OCI-LY1 (cell line): ENCODE results near the gene MYOM1.

Source experiments
- H2AFZ ChIP-seq: fragments of 200-600 bp; sonication (generic), shearing (Covaris generic); 2 replicates; pipeline ENCODE4 v1.6.0; 2014; ENCODE audit warnings: antibody characterized with exemption, mild to moderate bottlenecking, low read length
- H3F3A ChIP-seq: fragments of 200-600 bp; sonication (generic), shearing (Covaris generic); 2 replicates; pipeline ENCODE4 v1.6.0; 2014; ENCODE audit warnings: mild to moderate bottlenecking, antibody characterized with exemption, low read length, moderate library complexity; ENCODE audit not compliant: insufficient read depth
- H3K27ac ChIP-seq: fragments of 200-600 bp; sonication (generic); 2 replicates; pipeline ENCODE4 v1.5.1; 2014; ENCODE audit warnings: low read length, mixed run types, mild to moderate bottlenecking, low read depth; ENCODE audit not compliant: poor library complexity, severe bottlenecking
- H3K27me3 ChIP-seq: fragments of 200-600 bp; sonication (generic); 2 replicates; pipeline ENCODE4 v1.6.0; 2014; ENCODE audit warnings: antibody characterized with exemption, mild to moderate bottlenecking, low read length, moderate library complexity; ENCODE audit not compliant: insufficient read depth
- H3K36me3 ChIP-seq: fragments of 200-600 bp; sonication (generic); 2 replicates; pipeline ENCODE4 v1.6.1; 2014; ENCODE audit warnings: mild to moderate bottlenecking, antibody characterized with exemption, low read length, moderate library complexity, mixed read lengths; ENCODE audit not compliant: insufficient read depth
- H3K4me1 ChIP-seq: fragments of 200-600 bp; sonication (generic); 2 replicates; pipeline ENCODE4 v1.5.1; 2014; ENCODE audit warnings: mild to moderate bottlenecking, low read length, moderate library complexity; ENCODE audit not compliant: insufficient read depth, severe bottlenecking
- H3K4me2 ChIP-seq: fragments of 200-600 bp; sonication (generic), shearing (Covaris generic); 2 replicates; pipeline ENCODE4 v1.6.1; 2014; ENCODE audit warnings: low read length
- H3K4me3 ChIP-seq: fragments of 200-600 bp; sonication (generic); 2 replicates; pipeline ENCODE4 v1.5.1; 2014; ENCODE audit warnings: low read length, low read depth, mild to moderate bottlenecking, mixed read lengths; ENCODE audit not compliant: poor library complexity, severe bottlenecking
- H3K79me2 ChIP-seq: fragments of 200-600 bp; shearing (Covaris generic); 2 replicates; pipeline ENCODE4 v1.6.1; 2016; ENCODE audit warnings: mixed run types, low read length, mixed read lengths; ENCODE audit not compliant: insufficient read depth
- H3K9ac ChIP-seq: fragments of 200-600 bp; sonication (generic), shearing (Covaris generic); 2 replicates; pipeline ENCODE4 v1.6.1; 2014; ENCODE audit warnings: mild to moderate bottlenecking, low read length, mixed read lengths
- H3K9me2 ChIP-seq: fragments of 200-600 bp; sonication (generic), shearing (Covaris generic); 2 replicates; pipeline ENCODE4 v1.6.1; 2014; ENCODE audit warnings: low read depth, mild to moderate bottlenecking, low read length, mixed read lengths
- H3K9me3 ChIP-seq: fragments of 200-600 bp; shearing (Covaris generic); 2 replicates; pipeline ENCODE4 v1.6.1; 2014; ENCODE audit warnings: low read length, mixed read lengths
- H4K20me1 ChIP-seq: fragments of 200-600 bp; sonication (generic), shearing (Covaris generic); 2 replicates; pipeline ENCODE4 v1.6.0; 2016; ENCODE audit warnings: mild to moderate bottlenecking, low read length; ENCODE audit not compliant: insufficient read depth
- CTCF ChIP-seq: fragments of 200-600 bp; sonication (generic), shearing (Covaris generic); IDR thresholded peaks from 2 replicates; pipeline ENCODE4 v1.5.1; 2017; ENCODE audit warnings: mild to moderate bottlenecking, antibody characterized with exemption, low read length, moderate library complexity, mixed read lengths
- EZH2 ChIP-seq: fragments of 200-600 bp; sonication (generic), shearing (Covaris generic); IDR thresholded peaks from 2 replicates; pipeline ENCODE4 v1.8.0; 2017; ENCODE audit warnings: borderline replicate concordance, mixed run types, mild to moderate bottlenecking, antibody characterized with exemption, low read length, moderate library complexity, mixed read lengths

The MYOM1 gene

DNA sequence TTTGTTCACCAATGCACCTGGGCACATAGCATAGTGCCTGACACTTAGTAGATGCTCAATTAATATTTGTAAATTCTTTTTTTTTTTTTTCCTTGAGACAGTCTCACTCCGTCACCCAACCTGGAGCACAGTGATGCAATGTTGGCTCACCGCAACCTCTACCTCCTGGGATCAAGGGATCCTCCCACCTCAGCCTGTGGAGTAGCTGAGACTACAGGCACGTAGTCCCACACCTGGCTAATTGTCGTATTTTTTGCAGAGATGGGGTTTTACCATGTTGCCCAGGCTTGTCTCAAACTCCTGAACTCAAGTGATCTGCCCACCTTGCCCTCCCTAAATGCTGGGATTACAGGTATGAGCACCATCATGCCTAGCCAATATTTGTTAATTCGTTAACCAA, 183.7 kb downstream of the MYOM1 start:
- Histone ChIP-seq H3K79me2 (no peaks in the 10 kb centered on the region), H3K4me3 (no peak overlapping the region), H3K27me3 (no peaks in the 10 kb centered on the region), H3K36me3 (no peaks in the 10 kb centered on the region), H3K4me2 (no peak overlapping the region), H2AFZ (no peak overlapping the region), H3K9ac (no peak overlapping the region), H3K4me1 (no peaks in the 10 kb centered on the region), H3F3A (no peaks in the 10 kb centered on the region), H4K20me1 (no peaks in the 10 kb centered on the region), H3K27ac (no peak overlapping the region), H3K9me2 (no peaks in the 10 kb centered on the region), H3K9me3 (no peaks in the 10 kb centered on the region)
- no peak for TF ChIP-seq EZH2
- TF ChIP-seq CTCF: no peak

DNA sequence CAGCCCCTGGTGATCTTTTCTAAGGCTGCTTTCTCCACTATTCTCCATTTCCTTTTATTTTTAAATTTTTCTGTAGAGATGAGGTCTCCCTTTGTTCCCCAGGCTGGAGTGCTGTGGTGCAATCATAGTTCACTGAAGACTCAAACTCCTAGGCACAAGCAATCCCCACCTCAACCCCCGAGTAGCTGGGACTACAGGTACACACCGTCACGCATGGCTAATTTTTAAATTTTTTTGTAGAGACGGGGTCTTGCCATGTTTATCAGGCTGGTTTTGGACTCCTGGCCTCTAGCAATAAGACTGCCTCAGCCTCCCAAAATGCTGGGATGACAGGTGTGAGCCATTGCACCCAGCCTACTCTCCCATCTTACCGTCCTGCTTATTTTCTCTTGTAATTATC, 184.1 kb downstream of the MYOM1 start:
- TF ChIP-seq EZH2: no peak
- TF ChIP-seq CTCF: no peak
- no peaks in the 10 kb centered on the region for H3K79me2 ChIP-seq
- no peak overlapping the region for H3K4me3 ChIP-seq
- H3K27ac ChIP-seq: no peak overlapping the region
- H4K20me1 ChIP-seq: no peaks in the 10 kb centered on the region
- no peaks in the 10 kb centered on the region for H3K4me1 ChIP-seq
- no peaks in the 10 kb centered on the region for H3K9me3 ChIP-seq
- H3F3A ChIP-seq: no peaks in the 10 kb centered on the region
- no peaks in the 10 kb centered on the region for H3K36me3 ChIP-seq
- no peaks in the 10 kb centered on the region for H3K27me3 ChIP-seq
- H3K4me2 ChIP-seq: no peak overlapping the region
- H2AFZ ChIP-seq: no peak overlapping the region
- H3K9ac ChIP-seq: no peak overlapping the region
- H3K9me2 ChIP-seq: no peaks in the 10 kb centered on the region

- TF ChIP-seq EZH2 (no peak), CTCF (no peak)
- no peak overlapping the region for H3K4me2 ChIP-seq
- no peaks in the 10 kb centered on the region for H3K9me2 ChIP-seq
- H3K36me3 ChIP-seq: no peaks in the 10 kb centered on the region
- H3K79me2 ChIP-seq: no peaks in the 10 kb centered on the region
- H3K9me3 ChIP-seq: no peaks in the 10 kb centered on the region
- no peak overlapping the region for H2AFZ ChIP-seq
- no peaks in the 10 kb centered on the region for H3F3A ChIP-seq
- no peak overlapping the region for H3K27ac ChIP-seq
- no peaks in the 10 kb centered on the region for H3K4me1 ChIP-seq
- H3K9ac ChIP-seq: no peak overlapping the region
- no peak overlapping the region for H3K4me3 ChIP-seq
- H3K27me3 ChIP-seq: no peaks in the 10 kb centered on the region
- H4K20me1 ChIP-seq: no peaks in the 10 kb centered on the region
Measured at GRCh38 chr18:3032721-3033120, 187.0 kb downstream of the MYOM1 start.
